ENCODE results near the gene SKI.
"Not testable (repeated sequence)": the region's sequence is repeated elsewhere in the genome, so short reads cannot be mapped to it uniquely, and the experiment has no call there.

SKI gene

DNA sequence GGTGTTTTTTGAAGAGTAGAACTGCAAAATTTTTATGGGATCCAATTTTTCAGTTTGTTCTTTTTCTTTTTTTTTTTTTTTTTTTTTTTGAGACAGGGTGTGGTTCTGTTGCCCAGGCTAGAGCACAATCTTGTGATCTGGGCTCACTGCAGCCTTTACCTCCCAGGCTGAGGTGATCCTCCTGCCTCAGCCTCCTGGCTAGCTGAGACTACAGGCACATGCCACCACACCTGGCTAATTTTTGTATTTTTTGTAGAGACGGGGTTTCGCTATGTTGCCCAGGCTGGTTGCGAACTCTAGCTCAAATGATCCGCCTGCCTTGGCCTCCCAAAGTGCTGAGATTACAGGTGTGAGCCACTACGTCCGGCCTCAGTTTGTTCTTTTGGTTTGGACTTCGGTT, 32.4 kb downstream of the SKI start:
- not testable (repeated sequence) for DNase-seq

DNA sequence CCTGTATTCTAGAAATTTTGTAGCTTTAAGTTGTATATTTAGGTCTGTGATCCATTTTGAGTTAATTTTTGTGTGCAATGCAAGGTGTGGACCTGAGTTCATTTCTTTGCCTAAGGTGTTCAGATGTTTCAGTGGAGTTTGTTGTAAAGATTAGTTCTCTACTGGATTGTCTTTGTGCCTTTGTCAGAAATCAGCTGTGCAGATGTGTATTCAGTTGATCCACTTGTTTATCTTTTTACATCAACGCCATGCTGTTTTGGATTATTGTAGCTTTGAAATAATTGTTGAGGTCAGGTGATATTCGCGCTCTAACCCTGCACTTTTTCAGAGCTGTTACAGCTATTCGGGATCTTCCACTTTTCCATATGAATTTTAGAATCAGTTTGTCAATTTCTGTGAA, 32.8 kb downstream of the SKI start:
- DNase-seq = no peak

DNA sequence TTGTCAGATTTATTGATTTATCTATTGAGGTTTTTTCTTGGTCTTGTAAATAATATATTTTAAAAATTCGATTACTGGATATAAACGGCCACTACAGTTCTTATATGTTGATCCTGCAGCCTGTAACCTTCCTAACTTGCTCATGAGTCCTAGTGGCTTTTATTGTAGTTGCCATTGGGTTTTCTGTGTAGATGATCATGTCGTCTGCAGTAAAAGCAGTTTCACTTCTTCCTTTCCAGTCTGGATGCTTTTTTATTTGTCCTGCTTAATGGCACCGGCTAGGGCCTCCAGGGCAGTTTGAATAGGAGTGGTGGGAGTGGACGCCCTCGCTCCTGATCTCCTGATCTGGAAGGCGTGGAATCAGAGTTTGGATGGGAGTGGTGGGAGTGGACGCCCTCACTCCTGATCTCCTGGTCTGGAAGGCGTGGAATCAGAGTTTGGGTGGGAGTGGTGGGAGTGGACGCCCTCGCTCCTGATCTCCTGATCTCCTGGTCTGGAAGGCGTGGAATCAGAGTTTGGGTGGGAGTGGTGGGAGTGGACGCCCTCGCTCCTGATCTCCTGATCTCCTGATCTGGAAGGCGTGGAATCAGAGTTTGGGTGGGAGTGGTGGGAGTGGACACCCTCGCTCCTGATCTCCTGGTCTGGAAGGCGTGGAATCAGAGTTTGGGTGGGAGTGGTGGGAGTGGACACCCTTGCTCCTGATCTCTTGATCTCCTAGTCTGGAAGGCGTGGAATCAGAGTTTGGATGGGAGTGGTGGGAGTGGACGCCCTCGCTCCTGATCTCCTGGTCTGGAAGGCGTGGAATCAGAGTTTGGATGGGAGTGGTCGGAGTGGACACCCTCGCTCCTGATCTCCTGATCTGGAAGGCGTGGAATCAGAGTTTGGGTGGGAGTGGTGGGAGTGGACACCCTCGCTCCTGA, 33.6 kb downstream of the SKI start:
- not testable (repeated sequence) for DNase-seq

DNA sequence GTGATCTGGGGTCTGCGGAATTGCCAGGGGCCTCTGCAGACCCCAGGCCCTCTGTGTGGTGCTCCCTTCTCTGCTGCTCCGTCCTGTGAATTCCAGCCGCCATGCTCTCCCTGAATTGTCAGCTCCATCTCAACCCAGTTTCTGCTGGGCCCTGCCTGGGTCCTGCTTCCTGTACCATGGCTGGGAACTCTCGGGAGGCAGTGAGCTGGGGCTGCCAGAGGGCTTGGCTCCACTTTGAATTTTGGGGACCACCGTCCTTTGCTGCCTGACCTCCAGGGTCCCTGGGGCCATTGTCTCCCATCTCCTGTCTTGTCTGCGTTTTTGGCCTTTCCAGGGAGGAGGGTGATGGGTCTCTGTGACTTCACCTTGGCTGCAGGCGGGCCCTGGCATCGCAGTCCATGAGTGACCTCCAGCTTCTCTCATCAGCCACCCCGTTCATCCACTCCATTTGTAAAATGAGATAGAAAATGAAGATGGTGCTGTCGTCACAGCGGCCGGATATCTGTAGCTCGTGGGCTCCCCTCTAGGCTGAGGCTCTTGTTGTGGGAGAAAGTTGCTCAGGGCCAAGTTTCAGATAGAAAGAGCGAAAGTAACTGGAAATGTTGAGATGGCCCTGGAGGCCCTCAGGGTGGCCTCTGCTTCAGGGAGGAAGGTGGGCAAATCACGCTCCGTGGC, 38.3 kb downstream of the SKI start:
- DNase-seq = no peak

DNA sequence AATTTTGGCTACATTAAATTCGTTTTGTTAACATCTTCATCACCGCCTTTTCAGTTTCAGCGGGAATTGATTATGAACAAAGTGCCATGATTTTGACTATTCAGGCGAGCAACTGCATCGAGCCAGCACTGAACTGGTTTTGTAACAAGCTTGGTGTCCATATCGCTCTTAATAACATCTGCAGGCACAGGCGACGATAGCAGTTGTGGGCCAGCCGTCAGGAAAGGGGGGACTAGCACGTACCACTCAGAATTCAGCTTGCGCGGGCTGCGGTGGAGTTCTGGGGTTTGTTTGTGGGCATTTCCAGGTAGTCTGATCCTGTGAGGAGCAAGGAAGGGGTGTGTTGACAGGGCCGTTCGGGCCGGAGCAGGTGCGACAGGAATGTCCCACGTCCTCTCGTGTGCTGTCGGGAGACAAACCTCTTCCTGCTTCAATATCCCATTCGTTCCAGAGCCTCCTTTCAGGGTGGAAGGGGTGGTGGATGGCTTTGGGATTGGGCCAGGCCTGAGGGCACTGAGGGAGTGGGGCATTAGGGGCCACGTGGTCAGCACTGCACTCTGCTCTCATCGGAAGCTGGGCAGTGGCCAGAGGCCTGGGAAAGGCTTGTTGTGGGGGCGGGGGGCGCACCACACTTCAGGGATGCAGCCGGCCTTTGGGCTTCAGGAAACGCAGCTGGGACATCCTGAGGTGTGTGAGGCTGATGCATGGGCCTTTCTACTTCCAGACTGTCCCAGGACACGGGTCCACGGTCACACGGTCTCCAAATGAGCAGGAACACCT, 39.1 kb downstream of the SKI start:
- DNase-seq = peak; percentile 4

DNA sequence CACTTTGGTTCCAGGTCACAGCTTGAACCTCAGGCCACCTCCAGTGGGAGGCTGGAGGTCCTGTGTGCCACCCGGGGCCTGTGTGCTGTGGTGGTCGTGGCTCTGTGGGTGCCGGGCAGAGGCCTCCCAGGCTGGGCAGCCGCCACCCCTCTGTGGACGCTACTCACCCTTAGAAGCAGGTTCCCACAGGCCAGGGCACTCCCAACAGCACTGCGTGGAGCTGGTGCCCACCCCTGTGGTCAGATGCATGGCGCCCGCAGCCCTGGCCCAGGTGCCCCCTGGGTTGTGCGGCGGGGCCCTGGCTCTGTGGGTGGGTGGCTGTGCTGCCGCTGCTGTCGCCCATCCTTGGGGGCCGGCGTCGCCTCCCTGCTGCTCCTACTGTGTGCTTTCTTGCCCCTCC, 39.7 kb downstream of the SKI start:
- no peak for DNase-seq

DNA sequence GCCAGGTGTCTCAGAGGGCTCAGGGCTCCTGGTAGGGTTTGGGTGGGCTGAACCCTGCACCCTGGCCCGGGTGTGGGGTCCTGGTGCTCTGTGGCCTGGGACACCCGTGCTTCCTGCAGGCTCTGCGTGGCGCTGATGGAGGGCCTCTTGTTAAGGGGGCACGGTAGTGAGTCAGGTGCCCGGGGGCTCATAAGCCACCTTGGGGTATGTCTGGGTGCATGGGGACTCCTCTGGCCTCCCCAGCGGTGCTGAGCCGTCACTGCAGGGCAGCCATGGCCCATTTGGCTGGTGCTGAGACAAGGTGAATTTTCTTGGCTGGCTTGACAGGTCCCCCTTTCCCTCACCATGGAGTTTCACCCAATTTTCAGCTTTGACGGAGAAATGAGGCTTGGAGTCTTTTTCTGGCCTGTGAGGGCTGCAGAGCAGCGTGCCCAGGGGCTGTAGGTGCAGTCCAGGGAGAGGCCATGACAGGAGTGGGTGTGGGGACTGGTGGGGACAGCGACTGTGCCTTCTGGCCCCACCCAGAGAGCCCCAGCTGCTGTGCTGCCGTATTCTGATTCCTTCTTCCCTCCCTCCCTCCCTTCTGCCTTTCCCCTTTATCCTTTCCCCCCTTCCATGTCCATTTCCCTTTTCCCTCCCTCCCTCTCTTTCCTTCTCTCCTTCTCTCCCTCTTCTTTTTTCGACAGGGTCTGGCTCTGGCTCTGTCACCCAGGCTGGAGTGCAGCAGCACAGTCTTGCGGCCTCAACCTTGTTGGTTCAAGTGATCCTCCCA, 40.4 kb downstream of the SKI start:
- DNase-seq = no peak

DNA sequence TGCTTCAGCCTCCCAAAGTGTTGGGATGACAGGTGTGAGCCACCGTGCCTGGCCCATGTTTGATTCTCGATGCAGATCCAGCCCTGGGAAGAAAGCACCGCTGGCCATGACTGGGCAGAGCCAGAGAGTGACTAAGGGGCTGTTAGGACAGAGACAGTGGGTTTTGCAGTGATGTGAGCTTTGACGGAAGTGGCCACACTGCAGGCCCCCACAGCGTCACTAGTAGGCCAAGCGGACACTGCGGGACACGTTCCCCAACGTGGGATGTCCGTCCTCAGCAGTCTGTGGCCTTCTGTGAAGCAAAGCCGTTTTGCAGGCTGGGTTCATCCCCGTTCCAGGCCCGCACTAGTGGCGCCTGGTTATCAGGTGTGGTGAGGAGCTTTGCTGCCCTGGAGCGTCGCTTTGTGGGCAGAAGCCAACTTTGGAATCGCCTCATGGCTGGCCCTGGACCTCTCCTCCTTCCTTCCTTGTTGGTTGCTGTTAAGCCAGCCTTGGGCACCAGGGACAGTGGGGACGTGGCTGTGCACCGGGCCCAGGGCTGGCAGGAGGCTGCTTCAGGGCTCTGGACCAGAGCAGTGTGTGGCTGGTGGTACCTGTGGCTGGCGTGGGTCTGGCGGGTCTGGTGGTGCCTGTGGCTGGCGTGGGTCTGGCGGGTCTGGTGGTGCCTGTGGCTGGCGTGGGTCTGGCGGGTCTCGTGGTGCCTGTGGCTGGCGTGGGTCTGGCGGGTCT, 41.2 kb downstream of the SKI start:
- DNase-seq = no peak

DNA sequence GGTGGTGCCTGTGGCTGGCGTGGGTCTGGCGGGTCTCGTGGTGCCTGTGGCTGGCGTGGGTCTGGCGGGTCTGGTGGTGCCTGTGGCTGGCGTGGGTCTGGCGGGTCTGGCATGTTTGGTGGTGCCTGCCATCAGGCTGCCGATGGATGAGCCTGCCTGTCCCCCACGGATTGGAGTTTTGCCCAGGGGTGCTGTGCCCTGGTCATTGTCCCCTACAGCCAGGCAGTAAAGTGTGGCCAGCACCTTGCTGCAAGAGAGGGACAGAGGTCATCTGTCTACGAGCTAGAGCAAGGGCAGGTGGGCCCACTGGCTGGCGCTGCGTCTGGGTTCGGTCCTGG, 41.8 kb downstream of the SKI start:
- DNase-seq = no peak

DNA sequence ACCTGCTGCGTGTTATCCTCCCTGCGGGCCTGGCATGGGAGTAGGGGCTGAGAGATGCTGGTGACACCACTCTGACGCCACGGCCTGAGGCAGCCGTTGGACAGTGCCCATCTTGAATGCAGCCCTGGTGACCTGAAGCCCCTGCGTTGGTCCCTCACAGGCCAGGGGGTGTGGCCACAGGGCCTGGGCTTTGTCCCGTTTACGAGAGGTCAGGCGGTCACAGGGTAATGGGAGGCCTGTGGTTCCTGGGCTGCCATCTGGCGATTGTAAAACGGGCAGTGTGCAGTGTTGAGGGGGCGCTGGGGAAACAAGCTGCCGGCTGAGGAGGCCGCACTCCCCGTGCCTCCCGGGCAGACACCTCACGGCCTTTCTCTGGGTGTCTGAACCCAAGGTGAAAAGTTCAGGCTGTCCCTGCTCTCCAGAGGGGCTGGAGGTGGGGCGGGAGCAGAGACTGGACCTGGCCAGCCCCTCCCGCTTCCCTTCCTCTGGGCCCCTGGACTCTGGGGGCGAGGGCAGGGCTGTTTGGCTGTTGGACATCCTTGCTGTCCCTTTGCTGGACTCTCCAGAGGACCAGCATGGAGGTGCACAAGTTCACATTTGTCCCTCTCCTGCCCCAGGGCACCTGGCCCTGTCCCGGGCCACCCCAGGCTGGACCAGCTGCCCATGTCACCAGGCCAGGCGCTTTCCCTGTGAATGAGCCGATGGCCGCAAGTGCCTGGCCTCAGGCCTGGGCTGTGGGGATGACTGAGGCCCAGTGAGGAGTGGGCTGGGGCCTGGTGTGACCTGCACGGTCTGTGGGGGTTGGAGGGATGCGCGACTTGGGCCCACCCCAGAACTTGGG, 42.4 kb downstream of the SKI start:
- DNase-seq = peak; percentile 49

DNA sequence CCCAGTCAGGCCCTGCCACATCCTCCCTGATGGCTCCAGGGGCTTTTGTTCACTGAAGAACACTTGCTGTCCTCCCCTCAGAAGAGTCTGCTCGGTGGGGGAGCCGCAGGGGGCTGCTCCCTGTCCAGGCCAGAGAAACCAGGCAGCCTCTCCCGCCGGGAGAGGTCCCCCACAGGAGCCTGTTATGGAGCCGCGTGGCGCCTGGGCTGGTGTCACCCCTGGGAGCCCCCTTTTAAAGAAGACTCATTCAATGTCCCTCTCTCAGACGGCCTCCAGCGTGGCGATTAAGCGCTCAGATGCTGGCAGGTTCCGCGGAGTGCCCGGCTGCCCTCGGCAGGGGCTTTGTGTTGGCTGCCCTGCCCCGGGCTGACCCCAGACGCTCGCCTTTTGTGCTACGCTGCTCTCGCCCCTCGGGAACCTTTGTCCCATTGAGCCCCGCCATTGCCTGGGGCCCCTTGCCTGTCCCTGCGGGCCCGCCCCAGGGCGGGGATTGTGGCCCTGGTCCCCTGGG, 43.1 kb downstream of the SKI start:
- peak; percentile 29 for DNase-seq

DNA sequence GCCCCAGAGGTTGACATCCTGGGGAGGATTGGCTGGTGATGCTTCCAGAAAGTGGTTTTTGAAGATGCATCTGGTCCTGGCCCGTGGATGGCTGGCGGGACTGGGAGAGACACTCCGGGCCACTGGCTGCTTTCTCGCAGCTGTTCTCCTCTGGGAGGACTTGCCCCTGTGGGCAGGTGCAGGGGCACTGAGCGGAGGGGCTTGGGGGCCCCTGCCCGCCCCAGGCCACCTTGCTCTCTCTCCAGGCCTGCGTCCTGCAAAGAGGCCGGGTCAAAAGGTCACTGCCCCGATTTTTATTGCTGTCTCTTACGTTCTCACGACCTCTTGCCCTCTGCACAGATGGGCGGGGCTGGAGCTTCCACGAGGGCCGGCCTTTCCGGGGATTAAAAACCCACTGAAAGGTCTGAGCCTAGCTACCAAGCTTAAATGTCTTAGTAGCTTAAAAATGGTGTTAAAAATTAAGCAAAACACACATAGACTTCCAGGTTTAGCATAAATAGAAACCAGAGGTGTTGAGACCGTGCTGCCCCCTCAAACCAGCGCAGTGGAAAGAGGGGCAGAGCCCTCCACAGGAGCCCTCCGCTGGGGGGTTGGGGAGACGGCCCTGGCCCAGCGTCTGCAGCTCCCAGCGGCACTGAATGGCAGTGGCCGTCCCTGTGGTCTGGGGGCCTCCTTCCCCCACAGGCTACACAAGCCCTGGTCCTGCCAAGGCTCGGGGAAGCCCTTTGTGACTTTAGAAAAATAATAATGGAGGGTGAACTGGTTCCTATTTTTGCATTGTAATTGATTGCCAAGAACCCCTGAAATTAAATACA, 43.9 kb downstream of the SKI start:
- peak; percentile 43 for DNase-seq

DNA sequence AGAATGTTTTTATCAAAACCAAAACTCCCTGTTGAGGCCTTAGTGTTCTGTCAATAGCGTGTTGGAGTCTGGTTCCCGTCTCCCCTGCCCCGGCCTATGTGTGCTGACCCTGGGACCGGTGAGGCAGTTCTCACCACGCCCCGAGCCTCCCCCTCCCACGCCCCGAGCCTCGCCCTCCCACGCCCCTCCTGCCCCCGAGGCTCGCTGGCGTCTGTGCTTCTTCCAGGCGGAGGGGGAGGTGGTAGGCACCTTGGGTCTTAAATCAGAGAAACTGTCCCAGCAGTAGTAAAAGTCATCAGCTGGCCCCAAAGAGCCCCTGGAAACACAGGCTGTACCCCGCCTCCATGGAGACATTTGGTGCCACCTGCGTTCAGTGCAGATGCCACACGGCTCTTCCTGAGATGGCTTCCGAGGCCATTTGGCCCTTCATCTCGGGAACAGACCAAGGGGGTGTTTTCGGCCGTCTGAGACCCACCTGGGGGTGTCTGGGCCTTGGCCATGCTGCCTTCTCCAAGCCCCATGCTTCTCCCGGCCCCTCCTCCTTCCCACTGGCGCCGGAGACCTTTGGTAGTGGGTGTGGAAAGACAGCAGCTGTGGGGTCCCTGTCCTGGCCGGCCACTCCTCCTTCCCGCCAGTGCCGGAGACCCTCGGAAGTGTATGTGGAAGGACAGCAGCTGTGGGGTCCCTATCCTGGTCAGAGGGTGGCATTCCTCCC, 44.7 kb downstream of the SKI start:
- DNase-seq = no peak

DNA sequence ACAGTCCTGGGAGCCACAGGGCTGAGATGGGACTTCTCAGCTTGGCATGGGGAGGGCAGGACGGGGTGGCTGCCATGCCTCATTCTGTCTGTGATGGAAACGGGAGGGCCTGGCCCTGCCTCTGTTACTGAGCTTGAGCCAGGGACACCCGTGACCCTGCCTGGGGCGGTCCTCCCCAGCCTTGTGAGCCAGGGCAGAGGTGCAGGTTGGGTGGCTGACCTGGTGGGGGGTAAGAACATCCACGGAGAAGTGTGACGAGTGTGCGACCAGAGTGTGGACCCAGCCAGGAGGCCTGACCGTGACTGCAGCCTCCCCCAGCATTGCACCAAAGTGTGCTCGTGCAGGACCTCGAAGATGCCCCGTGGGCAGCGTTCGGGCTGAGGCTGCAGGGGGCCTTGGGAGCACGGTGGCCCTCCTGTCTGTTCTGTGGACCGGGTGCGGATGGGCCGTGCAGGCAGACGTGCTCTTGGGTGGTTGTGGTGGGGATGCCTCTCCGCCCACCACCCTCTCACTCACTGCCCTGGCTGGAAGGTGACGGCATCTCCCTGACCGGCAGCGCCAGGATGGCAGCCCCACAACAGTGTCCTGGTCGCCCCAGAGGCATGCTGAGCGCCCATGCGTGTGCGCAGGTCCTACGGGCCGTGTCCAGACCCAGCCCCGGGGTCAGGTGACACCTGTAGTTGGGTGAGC, 45.4 kb downstream of the SKI start:
- no peak for DNase-seq

DNA sequence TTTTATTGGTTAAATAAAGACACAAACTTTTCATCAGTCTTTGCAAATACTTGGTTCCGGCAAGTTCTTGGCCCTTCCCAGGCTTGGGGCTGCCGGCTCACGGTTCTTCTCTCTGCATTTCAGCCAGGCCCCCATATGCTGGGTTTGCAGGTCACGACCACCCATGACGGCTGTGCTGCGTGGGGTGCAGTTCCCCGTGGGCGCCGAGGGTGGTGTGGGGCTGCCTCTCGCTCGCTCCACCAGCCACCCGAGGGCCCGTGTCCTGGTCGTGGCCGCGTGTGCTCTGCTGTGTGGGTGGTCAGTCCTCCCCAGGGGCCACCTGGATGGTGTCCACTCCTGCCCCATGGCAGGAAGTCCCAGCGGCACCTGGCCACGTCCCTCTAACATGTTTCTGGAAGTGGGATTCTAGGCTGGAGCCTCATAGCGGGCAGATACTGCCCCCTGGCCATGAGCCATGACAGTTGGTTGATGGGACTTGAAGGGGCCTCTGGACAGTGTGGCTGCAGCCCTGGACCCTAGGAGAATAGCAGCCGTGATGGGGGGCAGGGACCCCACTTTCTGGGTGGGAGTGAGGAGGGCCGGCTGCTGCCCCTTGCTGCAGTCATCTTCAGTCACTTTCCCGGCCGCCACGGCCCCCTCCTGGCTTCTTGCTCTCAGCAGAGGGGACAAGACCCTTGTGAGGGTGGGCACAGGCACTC, 46.3 kb downstream of the SKI start:
- DNase-seq = no peak

DNA sequence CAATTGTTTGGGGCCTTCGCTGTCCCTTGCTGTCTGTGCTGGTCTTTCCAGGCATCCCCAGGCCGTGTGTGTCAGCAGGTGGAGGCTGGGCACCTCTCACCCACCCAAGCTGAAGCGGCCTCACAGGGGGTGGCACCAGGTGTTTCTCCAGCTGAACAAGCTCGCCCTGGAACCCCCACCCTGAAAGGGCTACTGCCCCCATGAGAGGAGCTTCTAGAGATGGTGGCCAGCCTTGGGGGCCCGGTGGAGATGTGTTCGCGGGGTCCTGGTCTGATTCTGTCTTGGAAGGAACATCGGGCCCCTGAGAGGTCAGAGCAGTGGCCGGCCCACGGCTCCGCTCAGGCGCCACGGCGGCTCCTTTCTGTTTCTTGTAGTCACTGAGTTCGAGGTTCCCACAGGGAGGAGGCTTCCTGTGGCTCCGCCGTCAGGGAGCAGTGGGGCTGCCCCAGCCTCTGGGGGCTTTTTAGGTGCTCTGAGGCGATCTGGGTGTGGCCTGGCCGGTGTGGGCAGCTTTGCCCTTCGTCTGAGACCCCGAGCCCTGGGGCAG, 46.9 kb downstream of the SKI start:
- DNase-seq = no peak

Measured in right kidney (tissue), 1 donor.